BE2C (cell line): ENCODE results near the gene ADNP2.

Experiments used
- DNase-seq: peaks from one replicate; pipeline ENCODE4 v3.0.0-alpha.2; 2020
- H3K27me3 ChIP-seq: fragments of 250-450 bp; sonication (Bioruptor Pico); 2 replicates; pipeline ENCODE4 v1.5.1; 2020; ENCODE audit warnings: mild to moderate bottlenecking
- H3K36me3 ChIP-seq: fragments of 250-450 bp; sonication (Bioruptor Pico); 2 replicates; pipeline ENCODE4 v1.5.1; 2020; ENCODE audit warnings: mild to moderate bottlenecking
- H3K4me1 ChIP-seq: fragments of 250-450 bp; sonication (Bioruptor Pico); 2 replicates; pipeline ENCODE4 v1.5.1; 2020
- H3K4me3 ChIP-seq: 2 replicates; pipeline ENCODE4 v1.5.1; 2011; ENCODE audit warnings: low read depth, low read length
- H3K9me3 ChIP-seq: fragments of 250-450 bp; sonication (Bioruptor Pico); 2 replicates; pipeline ENCODE4 v1.5.1; 2020
- CTCF ChIP-seq: IDR thresholded peaks from 2 replicates; pipeline ENCODE4 v1.5.1; 2012; ENCODE audit warnings: mild to moderate bottlenecking, low read depth, low read length

ADNP2 gene

GRCh38 chr18:80143881-80144280 is 34.8 kb downstream of the ADNP2 start:
- no peak overlapping the region for H3K4me3 ChIP-seq
- no peaks in the 10 kb centered on the region for H3K9me3 ChIP-seq
- no peaks in the 10 kb centered on the region for H3K27me3 ChIP-seq
- no peaks in the 10 kb centered on the region for H3K4me1 ChIP-seq
- peaks cover 3% of the 10 kb centered on the region; the same call in 1 of the 2 replicates for H3K36me3 ChIP-seq
- DNase-seq = no peak
- TF ChIP-seq CTCF = no peak

- H3K4me1 ChIP-seq = no peaks in the 10 kb centered on the region
- no peak for TF ChIP-seq CTCF
- H3K36me3 ChIP-seq = no peaks in the 10 kb centered on the region
- H3K4me3 ChIP-seq = no peak overlapping the region
- DNase-seq = no peak
- H3K27me3 ChIP-seq = no peaks in the 10 kb centered on the region
- no peaks in the 10 kb centered on the region for H3K9me3 ChIP-seq
Measured at GRCh38 chr18:80145196-80145804, 36.2 kb downstream of the ADNP2 start.

- Histone ChIP-seq H3K27me3 (no peaks in the 10 kb centered on the region), H3K36me3 (no peaks in the 10 kb centered on the region), H3K4me1 (no peaks in the 10 kb centered on the region), H3K9me3 (no peaks in the 10 kb centered on the region), H3K4me3 (no peak overlapping the region)
- no peak for TF ChIP-seq CTCF
- no peak for DNase-seq
Measured at GRCh38 chr18:80147037-80147417, 38.0 kb downstream of the ADNP2 start.

GRCh38 chr18:80147418-80148325 is 38.6 kb downstream of the ADNP2 start:
- DNase-seq = no peak
- Histone ChIP-seq H3K4me1 (no peaks in the 10 kb centered on the region), H3K27me3 (no peaks in the 10 kb centered on the region), H3K4me3 (no peak overlapping the region), H3K9me3 (no peaks in the 10 kb centered on the region), H3K36me3 (no peaks in the 10 kb centered on the region)
- no peak for TF ChIP-seq CTCF

DNA sequence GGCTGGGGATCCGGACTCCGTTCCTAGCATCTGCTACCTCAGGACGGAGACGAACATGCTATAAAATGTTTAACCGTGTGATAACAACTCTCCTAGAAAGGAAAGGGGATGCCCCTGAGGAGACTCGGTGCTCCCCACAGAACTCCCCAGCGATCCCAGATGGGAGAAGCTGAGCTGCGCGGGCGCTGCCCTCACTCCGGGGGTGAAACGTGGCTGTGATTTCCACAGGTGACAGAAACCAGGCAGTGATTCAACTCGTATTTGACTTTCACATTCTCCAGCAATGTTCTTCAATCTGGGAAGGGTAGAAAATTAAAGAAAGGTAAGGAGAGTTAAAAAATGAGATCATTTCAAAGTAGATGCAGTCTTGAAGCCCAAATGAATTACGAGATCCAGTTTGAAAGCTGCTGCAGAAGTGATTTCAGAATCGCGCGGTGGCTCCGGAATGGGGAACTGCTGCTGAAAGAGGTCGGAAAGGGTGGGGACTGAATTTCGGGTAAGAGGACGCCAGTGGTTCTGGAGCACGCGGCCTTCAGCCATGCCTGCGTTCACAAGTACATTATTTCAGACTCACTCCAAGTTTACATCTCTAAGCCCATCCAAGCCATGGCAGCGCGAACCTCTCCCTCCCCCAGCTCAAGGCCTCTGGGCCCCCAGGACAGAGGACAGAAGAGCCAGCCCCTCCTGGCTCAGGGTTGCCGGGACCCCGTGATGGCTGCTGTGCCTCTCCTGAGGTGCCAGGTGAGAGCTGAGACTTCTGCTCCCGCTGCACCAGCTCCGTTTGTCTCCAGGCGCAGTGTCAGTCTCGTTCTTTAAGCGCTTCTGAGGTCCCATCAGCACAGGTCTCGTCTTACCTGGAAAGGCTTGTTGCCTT is 39.5 kb downstream of the ADNP2 start:
- Histone ChIP-seq H3K4me3 (no peak overlapping the region), H3K27me3 (no peaks in the 10 kb centered on the region), H3K36me3 (no peaks in the 10 kb centered on the region), H3K9me3 (no peaks in the 10 kb centered on the region), H3K4me1 (no peaks in the 10 kb centered on the region)
- TF ChIP-seq CTCF = no peak
- no peak for DNase-seq
